MCF 10A (cell line): ENCODE results near the gene DGKD. TPM values are rescaled to one million over a fixed set of nuclear protein-coding genes. Genes with fewer than 3 reads are reported as not detected.

Experiments
- BruUV-seq: library from RNA; stranded (reverse); fragments of 400-500 nt; replicated peaks from 2 replicates; lab custom pipeline; 2021; lab: Mats Ljungman, UMichigan
- CTCF ChIA-PET: fragments of 300-600 bp; sonication (Branson Sonifier 250); formaldehyde crosslinking; extraction: SDS; loops from one replicate; lab custom pipeline; 2021; ENCODE audit warnings: antibody characterized with exemption, inconsistent platforms; lab: Yijun Ruan, JAX
- POLR2A ChIA-PET: fragments of 300-600, 350-650 bp; sonication (Branson Sonifier 250); formaldehyde crosslinking; extraction: SDS; loops from one replicate; lab custom pipeline; 2020; ENCODE audit warnings: antibody characterized with exemption, inconsistent platforms; lab: Yijun Ruan, JAX
- DNase-seq: peaks from one replicate; pipeline ENCODE4 v3.0.0-alpha.2; 2018; ENCODE audit not compliant: unreplicated experiment
- H3K27ac Mint-ChIP-seq: one replicate; pipeline ENCODE4 v1.8.0; 2022; ENCODE audit warnings: mild to moderate bottlenecking, low read depth, mixed read lengths; ENCODE audit not compliant: unreplicated experiment
- H3K27me3 Mint-ChIP-seq: one replicate; pipeline ENCODE4 v1.8.0; 2022; ENCODE audit warnings: mixed read lengths; ENCODE audit not compliant: insufficient read depth, unreplicated experiment
- H3K36me3 Mint-ChIP-seq: one replicate; pipeline ENCODE4 v1.8.0; 2022; ENCODE audit warnings: mild to moderate bottlenecking, moderate library complexity, mixed read lengths; ENCODE audit not compliant: insufficient read depth, unreplicated experiment
- H3K4me1 Mint-ChIP-seq: one replicate; pipeline ENCODE4 v1.8.0; 2022; ENCODE audit warnings: mixed read lengths; ENCODE audit not compliant: insufficient read depth, unreplicated experiment
- H3K4me3 Mint-ChIP-seq: one replicate; pipeline ENCODE4 v1.8.0; 2022; ENCODE audit warnings: mild to moderate bottlenecking, moderate library complexity, mixed read lengths; ENCODE audit not compliant: unreplicated experiment
- H3K9me3 Mint-ChIP-seq: one replicate; pipeline ENCODE4 v1.8.0; 2022; ENCODE audit warnings: mixed read lengths; ENCODE audit not compliant: unreplicated experiment
- CTCF ChIP-seq: fragments of 200-600 bp; IDR thresholded peaks from one replicate; pipeline ENCODE4 v1.8.0; 2022; ENCODE audit warnings: antibody characterized with exemption, mild to moderate bottlenecking; ENCODE audit not compliant: unreplicated experiment
- intact Hi-C: fragments of 100-400 bp; cut with micrococcal nuclease; formaldehyde crosslinking; loops from 2 replicates; pipeline ENCODE4 v1.14.1; 2022
- total RNA-seq: library from RNA; stranded (reverse); gene quantifications from 2 replicates; pipeline ENCODE4 v1.2.3, GENCODE V29; 2022

DGKD gene
- total RNA-seq, 1 experiment from 2014 or later = 59.1 TPM

GRCh38 chr2:233462826-233463470 is 108.7 kb downstream of the DGKD start:
- no peak for TF ChIP-seq CTCF

GRCh38 chr2:233463586-233463985 is 109.3 kb downstream of the DGKD start:
- ChIA-PET CTCF (no interaction called here), POLR2A (no interaction called here)
- Mint-ChIP-seq H3K27me3 (no peaks in the 10 kb centered on the region), H3K4me1 (no peaks in the 10 kb centered on the region), H3K36me3 (peaks cover 55% of the 10 kb centered on the region), H3K9me3 (no peaks in the 10 kb centered on the region), H3K4me3 (no peak overlapping the region), H3K27ac (no peak overlapping the region)
- TF ChIP-seq CTCF = no peak
- no TSS peak for BruUV-seq
- intact Hi-C loops = no loop called here
- DNase-seq = no peak

More at GRCh38 chr2:233462826-233463470, 108.7 kb downstream of the DGKD start:
- intact Hi-C loops = no loop called here
- ChIA-PET POLR2A (no interaction called here), CTCF (interaction anchor here (0.6 to 1.6 kb wide), 2 partner anchors 19 to 43 kb away, joined by 3 to 5 read pairs; no protein-coding TSS in a partner anchor)
- Mint-ChIP-seq H3K27ac (no peak overlapping the region), H3K9me3 (no peaks in the 10 kb centered on the region), H3K4me1 (no peaks in the 10 kb centered on the region), H3K27me3 (no peaks in the 10 kb centered on the region), H3K36me3 (peaks cover 48% of the 10 kb centered on the region), H3K4me3 (no peak overlapping the region)
- no TSS peak for BruUV-seq
- no peak for DNase-seq

GRCh38 chr2:233464056-233464455 is 109.8 kb downstream of the DGKD start:
- peaks cover 53% of the 10 kb centered on the region for H3K36me3 Mint-ChIP-seq
- DNase-seq = no peak
- POLR2A ChIA-PET = no interaction called here
- H3K9me3 Mint-ChIP-seq = no peaks in the 10 kb centered on the region
- H3K4me1 Mint-ChIP-seq = no peaks in the 10 kb centered on the region
- BruUV-seq = no TSS peak
- no peak overlapping the region for H3K4me3 Mint-ChIP-seq
- TF ChIP-seq CTCF = no peak
- CTCF ChIA-PET = interaction anchor here (0.6 kb wide), 1 partner anchor 56 kb away, joined by 3 read pairs; no protein-coding TSS in a partner anchor
- no peaks in the 10 kb centered on the region for H3K27me3 Mint-ChIP-seq
- intact Hi-C loops = no loop called here
- no peak overlapping the region for H3K27ac Mint-ChIP-seq

- no peak for TF ChIP-seq CTCF
- no TSS peak for BruUV-seq
- H3K36me3 Mint-ChIP-seq = peaks cover 48% of the 10 kb centered on the region
- no peak overlapping the region for H3K27ac Mint-ChIP-seq
- DNase-seq = no peak
- ChIA-PET CTCF (interaction anchor here (0.6 to 0.7 kb wide), 2 partner anchors 29 to 55 kb away, joined by 3 to 4 read pairs; no protein-coding TSS in a partner anchor), POLR2A (no interaction called here)
- no peaks in the 10 kb centered on the region for H3K27me3 Mint-ChIP-seq
- no peaks in the 10 kb centered on the region for H3K9me3 Mint-ChIP-seq
- H3K4me1 Mint-ChIP-seq = no peaks in the 10 kb centered on the region
- no peak overlapping the region for H3K4me3 Mint-ChIP-seq
- intact Hi-C loops = no loop called here
Observed at GRCh38 chr2:233464531-233465240, 110.4 kb downstream of the DGKD start.
